PC-3 (cell line): ENCODE measurements around the gene UQCR10. TPM values are rescaled to one million over a fixed set of nuclear protein-coding genes. Genes with fewer than 3 reads are reported as not detected.

Experiments used
- ATAC-seq: fragments of 200-7000 bp; cut with Tn5 transposase; 2 replicates; pipeline ENCODE4 v1.9.1; 2020; ENCODE audit warnings: mild to moderate bottlenecking, moderate library complexity
- BruUV-seq: library from RNA; stranded (reverse); fragments of 400-500 nt; replicated peaks from 2 replicates; lab custom pipeline; 2021; lab: Mats Ljungman, UMichigan
- CTCF ChIA-PET: fragments of 300-600 bp; sonication (Branson Sonifier 250); formaldehyde crosslinking; loops from one replicate; lab custom pipeline; 2022; ENCODE audit warnings: antibody characterized with exemption; lab: Charles Lee
- POLR2A ChIA-PET: fragments of 300-600 bp; sonication (Branson Sonifier 250); formaldehyde crosslinking; loops from one replicate; lab custom pipeline; 2022; ENCODE audit warnings: antibody characterized with exemption; ENCODE audit not compliant: unreplicated experiment; lab: Charles Lee
- DNase-seq: peaks from one replicate; pipeline ENCODE4 v3.0.0-alpha.2; 2015
- H2AFZ ChIP-seq: fragments of 300-600 bp; sonication (generic); 2 replicates; pipeline ENCODE4 v1.6.0; 2016; ENCODE audit warnings: antibody characterized with exemption, low read length
- H3F3A ChIP-seq: fragments of 300-600 bp; sonication (generic); one replicate; pipeline ENCODE4 v1.6.0; 2017; ENCODE audit warnings: antibody characterized with exemption, low read length, control low read depth, mild to moderate bottlenecking; ENCODE audit not compliant: unreplicated experiment
- H3K27ac ChIP-seq: fragments of 300-600 bp; sonication (generic); 2 replicates; pipeline ENCODE4 v1.5.1; 2016; ENCODE audit warnings: mild to moderate bottlenecking, low read length
- H3K27me3 ChIP-seq: fragments of 300-600 bp; sonication (generic); 2 replicates; pipeline ENCODE4 v1.6.1; 2016; ENCODE audit warnings: low read length, mixed read lengths
- H3K36me3 ChIP-seq: fragments of 300-600 bp; sonication (generic); 2 replicates; pipeline ENCODE4 v1.6.1; 2016; ENCODE audit warnings: low read depth, mixed run types, low read length, mixed read lengths
- H3K4me1 ChIP-seq: fragments of 300-600 bp; sonication (generic); 2 replicates; pipeline ENCODE4 v1.5.1; 2016; ENCODE audit warnings: low read length; ENCODE audit not compliant: insufficient read depth
- H3K4me2 ChIP-seq: fragments of 300-600 bp; sonication (generic); 2 replicates; pipeline ENCODE4 v1.6.0; 2016; ENCODE audit warnings: low read length
- H3K4me3 ChIP-seq: fragments of 300-600 bp; sonication (generic); 2 replicates; pipeline ENCODE4 v1.5.1; 2016; ENCODE audit warnings: mild to moderate bottlenecking, low read length, mixed read lengths
- H3K79me2 ChIP-seq: fragments of 300-600 bp; sonication (generic); 2 replicates; pipeline ENCODE4 v1.6.1; 2017; ENCODE audit warnings: low read length, mixed read lengths
- H3K9ac ChIP-seq: fragments of 300-600 bp; sonication (generic); 2 replicates; pipeline ENCODE4 v1.6.0; 2016; ENCODE audit warnings: mild to moderate bottlenecking, low read length
- H3K9me2 ChIP-seq: fragments of 300-600 bp; sonication (generic); replicated peaks from 2 replicates; pipeline ENCODE4 v1.6.1; 2016; ENCODE audit warnings: mixed run types, low read length, mixed read lengths
- H3K9me3 ChIP-seq: fragments of 300-600 bp; sonication (generic); 2 replicates; pipeline ENCODE4 v1.6.1; 2016; ENCODE audit warnings: low read length, mixed read lengths
- H4K20me1 ChIP-seq: fragments of 300-600 bp; sonication (generic); 2 replicates; pipeline ENCODE4 v1.6.1; 2016; ENCODE audit warnings: low read length, mixed read lengths
- CTCF ChIP-seq: fragments of 300-600 bp; sonication (generic); conservative IDR thresholded peaks from 2 replicates; pipeline ENCODE4 v1.5.1; 2017; ENCODE audit warnings: antibody characterized with exemption, low read depth, mild to moderate bottlenecking, low read length
- EZH2 ChIP-seq: fragments of 300-600 bp; sonication (generic); IDR thresholded peaks from one replicate; pipeline ENCODE4 v1.6.1; 2017; ENCODE audit warnings: antibody characterized with exemption, mild to moderate bottlenecking, low read length; ENCODE audit not compliant: unreplicated experiment
- EZH2phosphoT487 ChIP-seq: fragments of 300-600 bp; sonication (generic); IDR thresholded peaks from 2 replicates; pipeline ENCODE4 v1.6.1; 2018; ENCODE audit warnings: mild to moderate bottlenecking, antibody characterized with exemption, low read length, borderline replicate concordance
- intact Hi-C: fragments of 100-400 bp; cut with micrococcal nuclease; formaldehyde crosslinking; loops from 2 replicates; pipeline ENCODE4 v1.9.0; 2023
- total RNA-seq: library from RNA; depleted of rRNA; stranded (reverse); fragments of >200 nt; gene quantifications from 2 replicates; pipeline ENCODE4 v1.2.3, GENCODE V29; 2014

The UQCR10 gene
- total RNA-seq, 1 experiment from 2014 or later, result 196 TPM

- H3K79me2 ChIP-seq, result peaks cover 41% of the 10 kb centered on the region
- H3K4me3 ChIP-seq, result peak overlapping the region; percentile 100
- CTCF ChIA-PET, result interaction anchor here (0.7 kb wide), 1 partner anchor 311 kb away, joined by 3 read pairs; no protein-coding TSS in a partner anchor
- no peaks in the 10 kb centered on the region for H3K27me3 ChIP-seq
- H4K20me1 ChIP-seq, result no peaks in the 10 kb centered on the region
- H3F3A ChIP-seq, result peaks cover 4% of the 10 kb centered on the region
- peak overlapping the region; percentile 98 for H2AFZ ChIP-seq
- ATAC-seq (no peak; the same call in 1 of the 2 replicates), DNase-seq (no peak)
- peaks cover 5% of the 10 kb centered on the region for H3K36me3 ChIP-seq
- H3K4me2 ChIP-seq, result peak overlapping the region; percentile 91
- H3K27ac ChIP-seq, result peak overlapping the region; percentile 59
- intact Hi-C loops, result loop anchor here (2.0 to 10.0 kb wide), 2 partner anchors 65 to 139 kb away; no protein-coding TSS in a partner anchor
- H3K9me2 ChIP-seq, result no peaks in the 10 kb centered on the region
- H3K4me1 ChIP-seq, result peaks cover 9% of the 10 kb centered on the region; the same call in 1 of the 2 replicates
- no peak for TF ChIP-seq EZH2
- no peak for TF ChIP-seq CTCF
- TF ChIP-seq EZH2phosphoT487, result no peak
- H3K9ac ChIP-seq, result peak overlapping the region; percentile 99
- BruUV-seq, result no TSS peak
- no peaks in the 10 kb centered on the region for H3K9me3 ChIP-seq
- POLR2A ChIA-PET, result interaction anchor here (0.6 to 0.7 kb wide), 2 partner anchors 34 to 54 kb away, joined by 3 to 5 read pairs; no protein-coding TSS in a partner anchor
Observed at GRCh38 chr22:29765905-29766631, 1.1 kb upstream of the UQCR10 start.

DNA sequence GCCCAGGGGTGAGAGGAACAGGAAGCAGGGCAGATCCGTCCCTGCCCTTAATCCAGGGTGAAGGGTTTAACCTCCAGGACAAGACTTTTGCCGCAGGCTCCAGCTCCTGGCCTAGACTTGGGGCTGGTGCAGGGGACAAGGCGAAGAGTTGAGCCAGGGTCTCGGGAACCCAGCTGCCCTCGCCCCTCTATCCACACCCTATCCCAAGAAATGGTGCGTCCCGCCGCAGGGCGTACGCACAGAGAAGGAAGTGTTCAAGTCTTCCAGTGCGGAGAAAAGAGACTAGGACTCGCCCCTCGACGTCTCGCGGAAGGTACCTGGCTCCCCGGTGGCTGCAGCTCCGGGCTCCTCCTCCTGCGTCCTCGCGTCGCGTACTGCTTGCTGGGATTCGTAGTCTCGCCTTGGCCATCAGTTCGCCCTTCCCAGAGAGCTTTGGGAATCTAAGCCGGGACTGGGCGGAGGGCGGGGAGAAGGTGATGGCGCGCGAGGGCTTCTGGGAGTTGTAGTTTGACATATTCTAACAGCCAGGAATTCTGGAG lies 468 bp upstream of the UQCR10 start, which contains the start of gene ZMAT5:
Gene ZMAT5, minus strand, starts transcription at position 376 of the 539 bp plus-strand sequence. CDS start 18,463 bp downstream, outside the sequence.
- H4K20me1 ChIP-seq, result no peaks in the 10 kb centered on the region
- no peaks in the 10 kb centered on the region for H3K9me2 ChIP-seq
- ChIA-PET CTCF (interaction anchor here (0.7 kb wide), 1 partner anchor 310 kb away, joined by 3 read pairs; no protein-coding TSS in a partner anchor), POLR2A (interaction anchor here (0.6 to 0.7 kb wide), 3 partner anchors 34 to 55 kb away, joined by 3 to 10 read pairs (median 5); no protein-coding TSS in a partner anchor)
- H3K79me2 ChIP-seq, result peaks cover 41% of the 10 kb centered on the region
- H3K4me1 ChIP-seq, result peaks cover 9% of the 10 kb centered on the region; the same call in 1 of the 2 replicates
- H3K36me3 ChIP-seq, result peaks cover 5% of the 10 kb centered on the region
- TSS peak; percentile 67 for BruUV-seq
- H3K4me2 ChIP-seq, result peak within 1 kb of the TSS; percentile 91
- DNase-seq (peak; percentile 94), ATAC-seq (peak; percentile 96)
- peak within 1 kb of the TSS; percentile 98 for H2AFZ ChIP-seq
- peaks cover 4% of the 10 kb centered on the region for H3F3A ChIP-seq
- H3K9ac ChIP-seq, result peak within 1 kb of the TSS; percentile 99
- H3K9me3 ChIP-seq, result no peaks in the 10 kb centered on the region
- TF ChIP-seq EZH2phosphoT487 (no peak), CTCF (no peak), EZH2 (no peak)
- intact Hi-C loops, result loop anchor here (2.0 to 10.0 kb wide), 2 partner anchors 66 to 138 kb away; no protein-coding TSS in a partner anchor
- no peaks in the 10 kb centered on the region for H3K27me3 ChIP-seq
- H3K27ac ChIP-seq, result peak within 1 kb of the TSS; percentile 79
- H3K4me3 ChIP-seq, result peak within 1 kb of the TSS; percentile 100
